ENCODE measurements around the gene GUF1. TPM values are rescaled to one million over a fixed set of nuclear protein-coding genes. Genes with fewer than 3 reads are reported as not detected.

GUF1 gene
- total RNA-seq, 1 donor from 2014 or later: 21.9 TPM

Other genes starting within 250 kb of the GUF1 start
- 0.19 TPM for gene KCTD8, start 229.6 kb upstream of the GUF1 start, total RNA-seq
- 1.4 TPM for gene YIPF7, start 26.8 kb upstream of the GUF1 start, total RNA-seq
- 10.2 TPM for gene GNPDA2, start 48.1 kb downstream of the GUF1 start, total RNA-seq